Neural progenitor cell (in vitro differentiated cells): ENCODE results near the gene CACNG3.

ENCODE experiments used
- EZH2 ChIP-seq: fragments of 200-600 bp; sonication (generic); IDR thresholded peaks from 2 replicates; pipeline ENCODE4 v1.6.1; 2017; ENCODE audit warnings: antibody characterized with exemption, mild to moderate bottlenecking, moderate library complexity
- TF ChIP-seq, protein P1 (sequence below): fragments of 200-600 bp; sonication (generic); IDR thresholded peaks from 2 replicates; pipeline ENCODE4 v1.5.1; 2017; ENCODE audit warnings: antibody characterized with exemption, mild to moderate bottlenecking

DNA sequence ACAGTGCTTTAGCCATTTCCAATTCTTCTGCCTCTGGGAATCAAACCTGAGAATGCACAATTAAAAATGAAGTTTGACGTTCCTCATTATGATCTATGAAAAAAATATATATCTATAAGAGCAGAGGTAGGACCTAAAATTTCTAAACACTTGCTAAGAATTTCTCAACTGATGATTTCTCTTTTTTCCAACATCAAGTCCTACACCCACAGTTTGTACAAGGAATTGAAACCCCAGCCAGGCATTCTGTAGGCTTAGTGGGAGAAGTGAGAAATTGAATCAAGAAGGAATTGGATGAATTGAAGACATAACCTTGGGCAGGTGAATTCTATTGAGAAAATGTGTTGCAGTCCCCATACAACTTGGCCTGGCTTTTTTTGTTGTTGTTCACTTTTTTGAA, 2.7 kb downstream of the CACNG3 start:
- TF ChIP-seq, protein P1, sequence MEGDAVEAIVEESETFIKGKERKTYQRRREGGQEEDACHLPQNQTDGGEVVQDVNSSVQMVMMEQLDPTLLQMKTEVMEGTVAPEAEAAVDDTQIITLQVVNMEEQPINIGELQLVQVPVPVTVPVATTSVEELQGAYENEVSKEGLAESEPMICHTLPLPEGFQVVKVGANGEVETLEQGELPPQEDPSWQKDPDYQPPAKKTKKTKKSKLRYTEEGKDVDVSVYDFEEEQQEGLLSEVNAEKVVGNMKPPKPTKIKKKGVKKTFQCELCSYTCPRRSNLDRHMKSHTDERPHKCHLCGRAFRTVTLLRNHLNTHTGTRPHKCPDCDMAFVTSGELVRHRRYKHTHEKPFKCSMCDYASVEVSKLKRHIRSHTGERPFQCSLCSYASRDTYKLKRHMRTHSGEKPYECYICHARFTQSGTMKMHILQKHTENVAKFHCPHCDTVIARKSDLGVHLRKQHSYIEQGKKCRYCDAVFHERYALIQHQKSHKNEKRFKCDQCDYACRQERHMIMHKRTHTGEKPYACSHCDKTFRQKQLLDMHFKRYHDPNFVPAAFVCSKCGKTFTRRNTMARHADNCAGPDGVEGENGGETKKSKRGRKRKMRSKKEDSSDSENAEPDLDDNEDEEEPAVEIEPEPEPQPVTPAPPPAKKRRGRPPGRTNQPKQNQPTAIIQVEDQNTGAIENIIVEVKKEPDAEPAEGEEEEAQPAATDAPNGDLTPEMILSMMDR, result no peak
- TF ChIP-seq EZH2, result no peak
